Measurements from ENCODE around the gene CLOCK.
A peak's percentile ranks its signal among the peaks of the same experiment; 100 is the strongest.

Gene CLOCK

DNA sequence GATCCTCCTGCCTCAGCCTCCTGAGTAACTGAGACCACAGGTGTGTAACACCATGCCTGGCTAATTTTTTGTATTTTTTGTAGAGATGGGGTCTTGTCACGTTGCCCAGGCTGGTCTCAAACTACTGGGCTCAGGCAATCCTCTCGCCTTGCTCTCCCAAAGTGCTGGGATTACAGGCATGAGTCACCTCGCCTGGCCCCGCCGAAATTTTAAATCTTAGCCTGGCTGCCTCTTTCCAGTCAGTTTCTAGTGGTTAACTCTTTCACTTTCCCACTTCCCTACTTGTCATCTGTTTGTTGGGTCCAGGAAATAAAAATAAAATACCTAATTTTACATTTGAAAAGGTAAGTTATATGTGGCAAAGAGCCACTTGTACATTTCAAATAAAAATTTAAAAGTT, 88.5 kb downstream of the CLOCK start:
- H3K9me3 ChIP-seq (ENCODE audit: control insufficient read depth, insufficient read depth, low read depth, low read length) = no peaks in the 10 kb centered on the region
- H3K4me1 ChIP-seq (ENCODE audit: control insufficient read depth, insufficient read depth, low read length) = no peaks in the 10 kb centered on the region
- no peak overlapping the region for H3K27ac ChIP-seq (ENCODE audit: extremely low read depth, low read depth, low read length)
- no peak for TF ChIP-seq HOXC10 (CRISPR knock-in tag; IDR thresholded peaks at IDR 0.05)
- TF ChIP-seq ZNF133 (tag by site-specific recombination; IDR thresholded peaks at IDR 0.05) = no peak
- TF ChIP-seq, protein P1, sequence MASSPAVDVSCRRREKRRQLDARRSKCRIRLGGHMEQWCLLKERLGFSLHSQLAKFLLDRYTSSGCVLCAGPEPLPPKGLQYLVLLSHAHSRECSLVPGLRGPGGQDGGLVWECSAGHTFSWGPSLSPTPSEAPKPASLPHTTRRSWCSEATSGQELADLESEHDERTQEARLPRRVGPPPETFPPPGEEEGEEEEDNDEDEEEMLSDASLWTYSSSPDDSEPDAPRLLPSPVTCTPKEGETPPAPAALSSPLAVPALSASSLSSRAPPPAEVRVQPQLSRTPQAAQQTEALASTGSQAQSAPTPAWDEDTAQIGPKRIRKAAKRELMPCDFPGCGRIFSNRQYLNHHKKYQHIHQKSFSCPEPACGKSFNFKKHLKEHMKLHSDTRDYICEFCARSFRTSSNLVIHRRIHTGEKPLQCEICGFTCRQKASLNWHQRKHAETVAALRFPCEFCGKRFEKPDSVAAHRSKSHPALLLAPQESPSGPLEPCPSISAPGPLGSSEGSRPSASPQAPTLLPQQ (tag by site-specific recombination; IDR thresholded peaks at IDR 0.05) = 0 out of 2 replicates have a peak, but pooled peaks have one; percentile 12
- TF ChIP-seq ZNF510 (tag by site-specific recombination; IDR thresholded peaks at IDR 0.05; ENCODE audit: insufficient replicate concordance) = no peak
- no peak for TF ChIP-seq ZSCAN16 (tag by site-specific recombination; IDR thresholded peaks at IDR 0.05)
- CTCF ChIA-PET = no interaction called here
- H3K36me3 ChIP-seq (ENCODE audit: control insufficient read depth in 2 of 2, insufficient read depth in 1 of 2, low read length in 2 of 2) = peaks cover 0 to 7% of the 10 kb centered on the region in 2 experiments; a peak in 2 of 3 replicates
- no peak overlapping the region for H3K4me3 ChIP-seq (ENCODE audit: low read depth, low read length)
- POLR2A ChIA-PET = no interaction called here

DNA sequence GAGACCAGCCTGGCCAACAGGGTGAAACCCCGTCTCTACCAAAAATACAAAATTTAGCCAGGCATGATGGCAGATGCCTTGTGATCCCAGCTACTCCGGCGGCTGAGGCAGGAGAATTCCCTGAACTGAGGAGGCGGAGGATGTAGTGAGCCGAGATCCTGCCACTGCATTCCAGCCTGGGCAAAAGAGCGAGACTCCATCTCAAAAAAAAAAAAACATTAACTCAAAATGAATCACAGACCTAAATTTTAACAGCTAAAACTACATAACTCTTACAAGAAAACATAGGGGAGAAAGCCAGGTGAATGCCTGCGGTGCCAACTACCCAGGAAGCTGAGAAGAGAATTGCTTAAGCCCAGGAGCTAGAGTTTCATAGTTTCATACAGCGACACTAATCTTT, 96.1 kb downstream of the CLOCK start:
- TF ChIP-seq ZNF37A (tag by site-specific recombination; IDR thresholded peaks at IDR 0.05) (no peak), ZNF510 (tag by site-specific recombination; IDR thresholded peaks at IDR 0.05; ENCODE audit: insufficient replicate concordance) (no peak), ZNF521 (tag by site-specific recombination; IDR thresholded peaks at IDR 0.05) (no peak), ZNF768 (tag by site-specific recombination; IDR thresholded peaks at IDR 0.05) (no peak), ZIC2 (tag by site-specific recombination; IDR thresholded peaks at IDR 0.05) (no peak), OSR2 (tag by site-specific recombination; IDR thresholded peaks at IDR 0.05) (no peak), ZNF623 (tag by site-specific recombination; IDR thresholded peaks at IDR 0.05) (no peak), ZNF132 (tag by site-specific recombination; IDR thresholded peaks at IDR 0.05; ENCODE audit: borderline replicate concordance) (no peak), ZNF155 (tag by site-specific recombination; IDR thresholded peaks at IDR 0.05) (no peak), CTCF (tag by site-specific recombination; IDR thresholded peaks at IDR 0.05) (no peak), ZNF776 (tag by site-specific recombination; IDR thresholded peaks at IDR 0.05; ENCODE audit: borderline replicate concordance) (no peak), SCRT1 (tag by site-specific recombination; IDR thresholded peaks at IDR 0.05; ENCODE audit: borderline replicate concordance) (no peak), ZNF654 (tag by site-specific recombination; IDR thresholded peaks at IDR 0.05; ENCODE audit: low read depth) (no peak), SETDB1 (IDR thresholded peaks at IDR 0.05; ENCODE audit: insufficient read length, low read length) (no peak)
- TF ChIP-seq, protein P2, sequence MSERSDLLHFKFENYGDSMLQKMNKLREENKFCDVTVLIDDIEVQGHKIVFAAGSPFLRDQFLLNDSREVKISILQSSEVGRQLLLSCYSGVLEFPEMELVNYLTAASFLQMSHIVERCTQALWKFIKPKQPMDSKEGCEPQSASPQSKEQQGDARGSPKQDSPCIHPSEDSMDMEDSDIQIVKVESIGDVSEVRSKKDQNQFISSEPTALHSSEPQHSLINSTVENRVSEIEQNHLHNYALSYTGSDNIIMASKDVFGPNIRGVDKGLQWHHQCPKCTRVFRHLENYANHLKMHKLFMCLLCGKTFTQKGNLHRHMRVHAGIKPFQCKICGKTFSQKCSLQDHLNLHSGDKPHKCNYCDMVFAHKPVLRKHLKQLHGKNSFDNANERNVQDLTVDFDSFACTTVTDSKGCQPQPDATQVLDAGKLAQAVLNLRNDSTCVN (tag by site-specific recombination; optimal IDR thresholded peaks at IDR 0.05) = no peak
- TF ChIP-seq, protein P3, sequence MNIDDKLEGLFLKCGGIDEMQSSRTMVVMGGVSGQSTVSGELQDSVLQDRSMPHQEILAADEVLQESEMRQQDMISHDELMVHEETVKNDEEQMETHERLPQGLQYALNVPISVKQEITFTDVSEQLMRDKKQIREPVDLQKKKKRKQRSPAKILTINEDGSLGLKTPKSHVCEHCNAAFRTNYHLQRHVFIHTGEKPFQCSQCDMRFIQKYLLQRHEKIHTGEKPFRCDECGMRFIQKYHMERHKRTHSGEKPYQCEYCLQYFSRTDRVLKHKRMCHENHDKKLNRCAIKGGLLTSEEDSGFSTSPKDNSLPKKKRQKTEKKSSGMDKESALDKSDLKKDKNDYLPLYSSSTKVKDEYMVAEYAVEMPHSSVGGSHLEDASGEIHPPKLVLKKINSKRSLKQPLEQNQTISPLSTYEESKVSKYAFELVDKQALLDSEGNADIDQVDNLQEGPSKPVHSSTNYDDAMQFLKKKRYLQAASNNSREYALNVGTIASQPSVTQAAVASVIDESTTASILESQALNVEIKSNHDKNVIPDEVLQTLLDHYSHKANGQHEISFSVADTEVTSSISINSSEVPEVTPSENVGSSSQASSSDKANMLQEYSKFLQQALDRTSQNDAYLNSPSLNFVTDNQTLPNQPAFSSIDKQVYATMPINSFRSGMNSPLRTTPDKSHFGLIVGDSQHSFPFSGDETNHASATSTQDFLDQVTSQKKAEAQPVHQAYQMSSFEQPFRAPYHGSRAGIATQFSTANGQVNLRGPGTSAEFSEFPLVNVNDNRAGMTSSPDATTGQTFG (tag by site-specific recombination; IDR thresholded peaks at IDR 0.05; ENCODE audit: borderline replicate concordance) = no peak
- Histone ChIP-seq H3K4me3 (ENCODE audit: low read depth, low read length) (no peak overlapping the region), H3K4me1 (ENCODE audit: control insufficient read depth, insufficient read depth, low read length) (no peaks in the 10 kb centered on the region), H3K9me3 (ENCODE audit: control insufficient read depth, insufficient read depth, low read depth, low read length) (no peaks in the 10 kb centered on the region), H3K27ac (ENCODE audit: extremely low read depth, low read depth, low read length) (no peak overlapping the region), H3K36me3 (ENCODE audit: control insufficient read depth in 2 of 2, insufficient read depth in 1 of 2, low read length in 2 of 2) (peaks cover 5 to 52% of the 10 kb centered on the region in 2 experiments; a peak in 2 of 3 replicates)
- ChIA-PET POLR2A (no interaction called here), CTCF (no interaction called here)

Data from HEK293 (cell line).